ENCODE results near the gene GPS1.

- TF ChIP-seq, protein P1, sequence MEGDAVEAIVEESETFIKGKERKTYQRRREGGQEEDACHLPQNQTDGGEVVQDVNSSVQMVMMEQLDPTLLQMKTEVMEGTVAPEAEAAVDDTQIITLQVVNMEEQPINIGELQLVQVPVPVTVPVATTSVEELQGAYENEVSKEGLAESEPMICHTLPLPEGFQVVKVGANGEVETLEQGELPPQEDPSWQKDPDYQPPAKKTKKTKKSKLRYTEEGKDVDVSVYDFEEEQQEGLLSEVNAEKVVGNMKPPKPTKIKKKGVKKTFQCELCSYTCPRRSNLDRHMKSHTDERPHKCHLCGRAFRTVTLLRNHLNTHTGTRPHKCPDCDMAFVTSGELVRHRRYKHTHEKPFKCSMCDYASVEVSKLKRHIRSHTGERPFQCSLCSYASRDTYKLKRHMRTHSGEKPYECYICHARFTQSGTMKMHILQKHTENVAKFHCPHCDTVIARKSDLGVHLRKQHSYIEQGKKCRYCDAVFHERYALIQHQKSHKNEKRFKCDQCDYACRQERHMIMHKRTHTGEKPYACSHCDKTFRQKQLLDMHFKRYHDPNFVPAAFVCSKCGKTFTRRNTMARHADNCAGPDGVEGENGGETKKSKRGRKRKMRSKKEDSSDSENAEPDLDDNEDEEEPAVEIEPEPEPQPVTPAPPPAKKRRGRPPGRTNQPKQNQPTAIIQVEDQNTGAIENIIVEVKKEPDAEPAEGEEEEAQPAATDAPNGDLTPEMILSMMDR (IDR thresholded peaks at IDR 0.05; ENCODE audit: poor library complexity), result no peak
- no peak for TF ChIP-seq EZH2phosphoT487 (IDR thresholded peaks at IDR 0.05; ENCODE audit: low read depth, severe bottlenecking, unreplicated experiment)
These were observed 28.5 kb downstream of the GPS1 start for GRCh38 chr17:82080048-82080788.
